Thyroid gland (tissue), 4 donors: ENCODE data around the gene TCF12.

Experiments used
- POLR2A ChIP-seq, 2 donors: fragments of 450-650 bp; IDR thresholded peaks; one replicate each; pipeline ENCODE4 v1.6.1; 2017; ENCODE audit warnings: antibody characterized with exemption in 2 of 2, mild to moderate bottlenecking in 2 of 2, moderate library complexity in 1 of 2
- TF ChIP-seq, protein P1 (sequence below), 6 experiments: fragments of 200-600 bp in 3 of 6; fragments of 450-650 bp in 3 of 6; sonication (generic) in 3 of 6; IDR thresholded peaks; one replicate each; pipeline ENCODE4 v1.5.1; 2016 to 2019; ENCODE audit warnings: antibody characterized with exemption in 6 of 6, mild to moderate bottlenecking in 2 of 6, inconsistent platforms in 1 of 6, moderate library complexity in 1 of 6

DNA sequence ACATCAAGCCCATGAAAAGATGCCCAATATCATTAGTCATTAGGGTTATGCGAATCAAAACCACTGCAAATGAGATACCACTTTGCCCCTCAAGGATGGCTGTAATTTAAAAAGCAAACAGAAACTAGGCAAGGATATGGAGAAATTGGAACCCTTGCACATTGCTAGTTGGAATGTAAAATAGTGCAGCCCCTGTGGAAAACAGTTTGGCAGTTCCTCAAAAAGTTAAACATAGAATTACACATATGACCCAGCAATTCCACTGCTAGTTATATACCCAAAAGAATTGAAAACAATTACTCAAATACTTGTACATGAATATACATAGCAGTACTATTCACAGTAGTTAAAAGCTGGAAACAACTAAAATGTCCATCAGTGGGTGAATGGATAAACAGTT is 271.0 kb downstream of the TCF12 start:
- TF ChIP-seq, protein P1, sequence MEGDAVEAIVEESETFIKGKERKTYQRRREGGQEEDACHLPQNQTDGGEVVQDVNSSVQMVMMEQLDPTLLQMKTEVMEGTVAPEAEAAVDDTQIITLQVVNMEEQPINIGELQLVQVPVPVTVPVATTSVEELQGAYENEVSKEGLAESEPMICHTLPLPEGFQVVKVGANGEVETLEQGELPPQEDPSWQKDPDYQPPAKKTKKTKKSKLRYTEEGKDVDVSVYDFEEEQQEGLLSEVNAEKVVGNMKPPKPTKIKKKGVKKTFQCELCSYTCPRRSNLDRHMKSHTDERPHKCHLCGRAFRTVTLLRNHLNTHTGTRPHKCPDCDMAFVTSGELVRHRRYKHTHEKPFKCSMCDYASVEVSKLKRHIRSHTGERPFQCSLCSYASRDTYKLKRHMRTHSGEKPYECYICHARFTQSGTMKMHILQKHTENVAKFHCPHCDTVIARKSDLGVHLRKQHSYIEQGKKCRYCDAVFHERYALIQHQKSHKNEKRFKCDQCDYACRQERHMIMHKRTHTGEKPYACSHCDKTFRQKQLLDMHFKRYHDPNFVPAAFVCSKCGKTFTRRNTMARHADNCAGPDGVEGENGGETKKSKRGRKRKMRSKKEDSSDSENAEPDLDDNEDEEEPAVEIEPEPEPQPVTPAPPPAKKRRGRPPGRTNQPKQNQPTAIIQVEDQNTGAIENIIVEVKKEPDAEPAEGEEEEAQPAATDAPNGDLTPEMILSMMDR (IDR thresholded peaks at IDR 0.05), result no peak
- no peak for TF ChIP-seq POLR2A (IDR thresholded peaks at IDR 0.05)
